ENCODE data around the gene SCP2D1. TPM values are rescaled to one million over a fixed set of nuclear protein-coding genes. Genes with fewer than 3 reads are reported as not detected.

Gene SCP2D1
- total RNA-seq, 4 donors from 2014 or later = not detected

DNA sequence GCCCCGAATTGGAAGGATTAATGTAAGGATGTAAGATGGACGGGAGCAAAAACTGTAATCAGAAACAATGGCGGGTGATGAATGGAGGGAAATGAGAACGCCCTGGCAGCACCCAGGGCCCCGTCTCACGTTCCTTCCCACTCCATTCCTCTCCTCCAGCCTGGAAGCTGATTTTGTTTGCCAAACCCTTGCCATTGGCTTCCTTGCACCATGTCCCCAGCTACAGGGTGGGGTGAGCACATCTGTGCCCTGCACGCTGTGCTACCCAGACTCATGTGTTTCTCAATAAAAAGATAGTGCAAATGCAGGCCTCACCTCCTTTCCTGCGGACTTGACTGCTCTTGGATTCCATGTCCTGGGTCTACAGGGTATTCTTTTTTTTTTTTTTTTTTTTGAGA is 26.7 kb downstream of the SCP2D1 start:
- DNase-seq (ENCODE audit: low spot score in 2 of 2) = no peak
- Histone ChIP-seq H3K27ac (no peak overlapping the region), H3K4me3 (no peak overlapping the region), H3K27me3 (no peaks in the 10 kb centered on the region), H3K9me3 (peaks cover 0 to 8% (median 0%) of the 10 kb centered on the region in 4 donors), H3K4me1 (no peaks in the 10 kb centered on the region), H3K36me3 (no peaks in the 10 kb centered on the region)
- TF ChIP-seq EP300 (IDR thresholded peaks at IDR 0.05) (no peak), POLR2A (IDR thresholded peaks at IDR 0.05) (no peak)
- TF ChIP-seq, protein P1, sequence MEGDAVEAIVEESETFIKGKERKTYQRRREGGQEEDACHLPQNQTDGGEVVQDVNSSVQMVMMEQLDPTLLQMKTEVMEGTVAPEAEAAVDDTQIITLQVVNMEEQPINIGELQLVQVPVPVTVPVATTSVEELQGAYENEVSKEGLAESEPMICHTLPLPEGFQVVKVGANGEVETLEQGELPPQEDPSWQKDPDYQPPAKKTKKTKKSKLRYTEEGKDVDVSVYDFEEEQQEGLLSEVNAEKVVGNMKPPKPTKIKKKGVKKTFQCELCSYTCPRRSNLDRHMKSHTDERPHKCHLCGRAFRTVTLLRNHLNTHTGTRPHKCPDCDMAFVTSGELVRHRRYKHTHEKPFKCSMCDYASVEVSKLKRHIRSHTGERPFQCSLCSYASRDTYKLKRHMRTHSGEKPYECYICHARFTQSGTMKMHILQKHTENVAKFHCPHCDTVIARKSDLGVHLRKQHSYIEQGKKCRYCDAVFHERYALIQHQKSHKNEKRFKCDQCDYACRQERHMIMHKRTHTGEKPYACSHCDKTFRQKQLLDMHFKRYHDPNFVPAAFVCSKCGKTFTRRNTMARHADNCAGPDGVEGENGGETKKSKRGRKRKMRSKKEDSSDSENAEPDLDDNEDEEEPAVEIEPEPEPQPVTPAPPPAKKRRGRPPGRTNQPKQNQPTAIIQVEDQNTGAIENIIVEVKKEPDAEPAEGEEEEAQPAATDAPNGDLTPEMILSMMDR (IDR thresholded peaks at IDR 0.05) = no peak
- WGBS, 2 donors = 88 to 90% methylated on average over 8 of the region's 8 CpGs

DNA sequence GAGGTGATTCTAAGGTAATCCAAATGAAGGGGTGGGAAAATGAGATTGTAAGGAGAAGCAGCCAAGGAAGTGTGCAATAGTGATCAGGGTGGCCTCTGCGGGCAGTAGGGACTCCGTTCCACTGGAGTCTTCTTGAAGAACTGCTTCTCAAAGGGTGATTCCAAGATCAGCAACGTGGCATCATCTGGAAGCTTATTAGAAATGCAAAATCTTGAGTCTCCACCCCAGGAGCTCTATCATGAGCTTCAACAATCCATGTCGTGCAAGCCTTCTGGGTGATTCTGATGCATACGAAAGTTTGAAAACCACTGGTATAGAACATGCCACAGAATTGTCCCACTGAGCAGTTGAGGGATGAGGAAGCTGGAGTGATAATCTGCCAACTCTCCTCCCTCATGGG is 31.4 kb downstream of the SCP2D1 start:
- Histone ChIP-seq H3K4me1 (no peaks in the 10 kb centered on the region), H3K36me3 (no peaks in the 10 kb centered on the region), H3K27me3 (no peaks in the 10 kb centered on the region), H3K9me3 (no peaks in the 10 kb centered on the region), H3K27ac (no peak overlapping the region), H3K4me3 (no peak overlapping the region)
- TF ChIP-seq POLR2A (IDR thresholded peaks at IDR 0.05) (no peak), EP300 (IDR thresholded peaks at IDR 0.05) (no peak)
- TF ChIP-seq, protein P1 (IDR thresholded peaks at IDR 0.05) = no peak
- 67 to 71% methylated on average over 5 of the region's 5 CpGs for WGBS, 2 donors
- DNase-seq (ENCODE audit: low spot score in 2 of 2) = no peak

DNA sequence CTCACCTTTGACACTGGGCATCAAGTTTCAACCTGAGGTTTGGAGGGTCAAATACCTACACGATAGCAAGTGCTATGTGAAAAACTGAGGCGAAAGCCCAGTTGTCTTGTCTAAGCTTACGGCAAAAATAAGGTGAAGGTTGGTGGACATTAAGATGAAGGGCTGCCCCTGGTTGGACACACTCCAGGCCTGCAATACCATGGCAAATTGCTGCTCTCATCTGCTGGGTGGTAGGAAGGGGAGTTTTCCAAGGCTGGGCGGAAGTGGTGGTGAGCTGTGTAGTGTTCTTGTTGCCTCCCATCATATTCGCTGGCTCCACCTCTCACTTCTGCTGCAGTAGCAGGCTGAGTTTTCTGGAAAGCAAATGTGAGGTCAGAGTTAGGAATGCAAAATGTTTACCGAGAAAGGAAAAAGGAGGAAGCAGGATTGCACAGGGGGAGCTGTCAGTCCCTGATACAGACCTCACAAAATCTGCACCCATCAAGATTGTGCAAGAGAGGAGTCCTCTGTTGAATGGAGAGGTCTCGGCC is 33.7 kb downstream of the SCP2D1 start:
- Histone ChIP-seq H3K4me3 (no peak overlapping the region), H3K36me3 (no peaks in the 10 kb centered on the region), H3K27me3 (no peaks in the 10 kb centered on the region), H3K9me3 (no peaks in the 10 kb centered on the region), H3K27ac (no peak overlapping the region), H3K4me1 (no peaks in the 10 kb centered on the region)
- WGBS, 2 donors = 78 to 80% methylated on average over 7 of the region's 7 CpGs
- no peak for TF ChIP-seq EP300 (IDR thresholded peaks at IDR 0.05)
- TF ChIP-seq POLR2A (IDR thresholded peaks at IDR 0.05) = no peak
- TF ChIP-seq, protein P1 (IDR thresholded peaks at IDR 0.05) = no peak
- DNase-seq (ENCODE audit: low spot score in 2 of 2) = no peak

DNA sequence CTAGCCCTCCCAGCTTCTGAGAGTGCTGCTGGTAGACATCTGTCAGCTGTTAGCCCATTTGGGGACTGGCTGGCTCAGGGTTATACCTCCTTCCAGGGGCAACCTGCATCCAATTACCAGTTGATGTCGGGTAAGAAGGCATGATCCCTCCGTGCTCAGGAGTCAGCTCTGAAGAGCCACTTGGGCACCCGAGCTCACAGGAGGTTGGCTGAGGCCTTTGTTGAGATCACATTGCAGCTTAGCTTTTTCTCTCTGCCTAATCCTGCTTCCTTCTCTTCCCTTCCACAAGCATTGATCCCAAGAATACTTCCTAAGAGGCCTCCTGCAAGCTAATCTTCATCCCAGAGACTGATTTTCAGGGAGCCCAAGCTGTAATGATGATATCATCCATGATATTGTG is 35.5 kb downstream of the SCP2D1 start:
- Histone ChIP-seq H3K27me3 (no peaks in the 10 kb centered on the region), H3K36me3 (no peaks in the 10 kb centered on the region), H3K9me3 (no peaks in the 10 kb centered on the region), H3K4me3 (no peak overlapping the region), H3K27ac (no peak overlapping the region), H3K4me1 (no peaks in the 10 kb centered on the region)
- TF ChIP-seq EP300 (IDR thresholded peaks at IDR 0.05) = no peak
- TF ChIP-seq POLR2A (IDR thresholded peaks at IDR 0.05) = no peak
- TF ChIP-seq, protein P1 (IDR thresholded peaks at IDR 0.05) = no peak
- WGBS, 2 donors = 40 to 61% methylated on average over 3 of the region's 3 CpGs
- no peak for DNase-seq (ENCODE audit: low spot score in 2 of 2)

DNA sequence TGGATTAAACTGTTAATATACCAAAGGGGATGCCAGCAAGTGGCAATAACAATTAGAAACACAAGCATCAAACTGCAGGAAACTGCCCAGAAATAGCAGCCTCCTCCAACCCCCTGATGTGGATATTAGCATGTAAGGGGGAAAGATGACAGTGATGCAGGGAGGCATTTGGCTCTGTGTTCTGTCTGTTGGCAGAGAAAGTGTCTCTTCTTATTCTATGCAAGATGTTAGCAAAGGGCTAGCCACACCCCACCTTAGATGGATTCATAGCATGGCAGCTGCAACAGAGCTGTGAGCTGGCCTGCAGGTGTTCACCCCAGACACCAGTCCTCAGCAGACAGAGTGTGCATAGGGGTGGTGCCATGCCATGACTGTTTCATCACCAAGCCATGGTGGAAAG is 38.0 kb downstream of the SCP2D1 start:
- TF ChIP-seq POLR2A (IDR thresholded peaks at IDR 0.05) (no peak), EP300 (IDR thresholded peaks at IDR 0.05) (no peak)
- TF ChIP-seq, protein P1 (IDR thresholded peaks at IDR 0.05) = no peak
- no peak for DNase-seq (ENCODE audit: low spot score in 2 of 2)

More for the DNA sequence above, 38.0 kb downstream of the SCP2D1 start:
- no peak overlapping the region for H3K4me3 ChIP-seq
- H3K36me3 ChIP-seq = no peaks in the 10 kb centered on the region
- H3K4me1 ChIP-seq = no peaks in the 10 kb centered on the region
- H3K9me3 ChIP-seq = no peaks in the 10 kb centered on the region
- H3K27ac ChIP-seq = no peak overlapping the region
- no peaks in the 10 kb centered on the region for H3K27me3 ChIP-seq
